ENCODE data around the gene PRKN. TPM values are rescaled to one million over a fixed set of nuclear protein-coding genes. Genes with fewer than 3 reads are reported as not detected.

Gene PRKN
- polyA plus RNA-seq, 1 donor = 4.6 TPM

DNA sequence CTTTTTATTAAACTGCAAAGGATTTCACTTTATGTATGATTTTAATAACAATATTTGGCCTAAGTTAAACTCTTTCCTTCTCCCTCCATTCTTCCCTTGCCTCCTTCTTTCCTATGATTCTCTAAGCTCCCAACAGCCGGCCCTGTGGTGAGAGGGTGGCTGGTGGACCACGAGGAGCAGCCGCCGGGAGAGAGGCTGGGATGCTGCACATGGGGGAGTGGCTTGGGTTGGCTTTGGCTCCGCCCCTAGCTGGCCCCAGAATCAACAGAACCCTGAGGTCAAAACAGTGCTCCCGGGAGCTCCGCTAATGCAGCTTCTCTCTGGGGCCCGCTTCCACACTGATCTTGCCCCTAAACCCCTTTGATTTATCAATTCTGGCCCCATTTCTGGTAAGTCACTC is 1063.9 kb downstream of the PRKN start:
- no peak for DNase-seq (ENCODE audit: low read depth)

DNA sequence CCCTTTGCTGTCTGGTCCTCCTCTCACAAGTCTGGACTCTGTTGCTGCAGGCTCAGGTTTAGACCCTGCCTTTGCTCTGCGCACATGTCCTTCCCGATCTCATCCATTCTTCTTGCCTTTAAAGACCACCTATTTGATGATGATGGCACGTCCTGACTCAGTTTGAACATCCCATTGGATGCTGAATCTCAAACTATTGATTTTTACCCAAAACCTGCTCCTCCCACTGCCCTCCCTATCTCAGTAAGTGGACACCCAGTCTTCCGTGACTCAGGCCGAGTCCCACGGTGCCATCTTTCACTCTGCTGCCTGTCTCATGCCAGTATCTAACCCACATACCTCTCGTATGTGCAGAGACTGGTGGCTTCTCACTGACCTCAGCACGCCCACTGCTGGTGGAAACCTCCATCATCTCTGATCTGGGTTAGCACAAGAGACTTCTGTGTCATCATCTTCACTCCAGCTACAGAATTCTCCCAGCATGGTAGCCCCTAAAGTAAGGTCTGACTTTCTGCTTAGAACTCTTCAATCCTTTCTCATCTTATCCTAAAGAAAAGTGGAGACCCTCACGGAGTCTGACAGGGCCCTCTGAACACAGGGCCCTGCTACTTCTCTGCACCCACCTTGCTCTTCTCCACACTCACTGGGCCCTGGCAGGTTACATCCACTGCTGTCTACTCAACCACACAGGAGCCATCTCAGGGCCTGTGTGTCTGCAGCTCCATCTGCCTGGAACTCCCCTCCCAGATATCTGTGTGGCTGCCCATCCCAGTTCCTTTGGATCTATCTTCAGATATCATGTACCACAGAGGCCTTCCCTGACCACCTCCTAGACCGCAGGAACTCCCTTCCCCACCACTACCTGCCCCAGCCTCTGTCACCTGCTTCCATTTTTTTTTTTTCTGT is 1066.6 kb downstream of the PRKN start:
- DNase-seq (ENCODE audit: low read depth) = no peak

DNA sequence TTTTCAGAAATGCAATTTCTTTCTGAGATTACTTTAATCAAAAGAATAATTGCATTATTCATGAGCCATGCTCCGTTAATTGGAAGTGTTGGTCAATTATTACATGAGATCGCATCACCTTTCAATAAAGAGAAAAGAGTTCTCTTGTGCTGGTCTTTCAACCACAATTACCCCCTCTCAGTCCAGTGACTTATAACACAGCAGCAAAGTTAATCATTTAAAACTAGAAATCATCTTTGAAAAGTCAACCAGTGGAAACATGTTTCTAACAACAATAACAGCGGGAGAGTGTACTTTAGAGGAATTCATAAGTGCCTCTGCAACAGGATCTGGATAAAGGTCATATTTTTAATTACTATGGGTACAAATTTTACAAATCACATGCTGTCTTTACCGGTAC is 1069.4 kb downstream of the PRKN start:
- no peak for DNase-seq (ENCODE audit: low read depth)

GRCh38 chr6:161654209-161654608 is 1073.4 kb downstream of the PRKN start:
- no peak for DNase-seq (ENCODE audit: low read depth)

DNA sequence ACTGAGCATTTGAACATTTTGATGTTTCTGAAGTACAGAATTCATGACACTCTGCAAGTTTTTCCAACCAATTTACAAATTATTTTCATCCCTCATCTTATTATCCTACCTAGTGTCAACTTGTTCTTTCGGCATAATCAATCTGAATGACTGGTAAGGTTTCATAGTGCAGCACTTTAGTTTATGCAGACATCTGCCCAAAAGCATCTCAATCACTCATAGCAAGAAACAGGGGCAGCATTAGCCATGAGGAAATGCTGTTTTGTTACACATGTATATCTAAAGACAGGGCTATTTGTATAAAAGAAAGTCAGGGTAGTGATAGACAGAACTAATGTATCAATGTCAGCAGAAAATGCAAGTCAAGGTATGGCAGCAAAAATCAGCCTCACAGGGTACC is 1075.6 kb downstream of the PRKN start:
- DNase-seq (ENCODE audit: low read depth) = no peak

GRCh38 chr6:161649841-161650240 is 1077.7 kb downstream of the PRKN start:
- DNase-seq (ENCODE audit: low read depth) = no peak

DNA sequence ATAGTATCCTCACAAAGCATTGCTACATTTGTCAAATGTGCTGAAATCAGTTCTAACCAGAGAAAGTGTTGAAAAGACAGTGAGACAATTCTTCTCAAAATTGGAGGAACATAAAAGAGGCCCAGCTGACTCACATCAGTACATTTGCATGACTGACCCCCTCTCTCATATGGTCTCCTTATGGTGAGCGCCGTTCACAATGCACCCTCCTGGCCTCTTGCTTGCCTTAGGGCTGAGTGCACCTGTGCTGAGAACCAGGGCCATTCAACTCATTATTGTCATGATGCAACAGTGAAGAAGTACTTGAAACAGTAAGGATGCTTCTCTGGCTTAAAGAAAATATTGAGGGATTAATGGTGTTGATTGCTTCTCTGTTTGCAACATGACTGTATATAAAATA is 1078.5 kb downstream of the PRKN start:
- DNase-seq (ENCODE audit: low read depth) = no peak

DNA sequence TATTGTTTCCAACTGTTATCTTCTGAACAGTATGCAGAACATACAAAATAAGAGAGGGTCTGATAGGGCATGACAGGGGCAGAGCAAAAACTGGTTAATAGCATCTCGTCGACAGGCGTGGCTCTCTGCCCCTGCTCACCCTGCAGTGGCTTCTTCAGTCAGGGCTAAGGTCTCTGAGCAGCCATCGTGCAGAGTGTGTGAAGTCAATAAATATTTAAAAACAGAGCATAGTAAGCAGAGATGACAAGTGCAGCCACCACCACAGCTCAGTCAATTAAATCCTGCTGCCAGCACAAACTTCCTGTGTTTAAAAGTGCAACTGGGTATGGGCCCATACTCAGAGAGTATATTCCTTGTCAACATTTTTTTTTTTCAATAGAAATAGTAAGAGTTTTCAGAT is 1080.3 kb downstream of the PRKN start:
- no peak for DNase-seq (ENCODE audit: low read depth)

DNA sequence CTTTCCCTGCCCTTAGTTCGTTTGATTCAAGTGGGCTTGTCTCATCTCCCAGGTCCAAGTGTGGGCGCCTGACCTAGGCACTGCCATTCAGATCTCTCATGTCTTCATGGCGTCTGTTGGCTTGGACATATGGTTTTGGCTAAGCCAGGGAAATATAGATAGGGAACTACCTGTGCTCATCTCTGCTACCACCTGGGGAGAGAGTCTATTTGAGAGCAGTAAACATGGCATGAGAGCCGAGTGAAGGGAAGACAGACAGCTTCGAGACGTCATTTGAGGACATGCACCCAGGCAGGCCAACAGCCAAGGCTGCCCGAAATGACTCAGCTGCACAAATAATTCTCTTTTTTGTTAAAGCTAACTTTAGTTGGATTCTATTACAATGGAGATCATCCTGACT is 1083.0 kb downstream of the PRKN start:
- no peak for DNase-seq (ENCODE audit: low read depth)

- DNase-seq (ENCODE audit: low read depth) = no peak
Observed at GRCh38 chr6:161641175-161641574, 1086.4 kb downstream of the PRKN start.

DNA sequence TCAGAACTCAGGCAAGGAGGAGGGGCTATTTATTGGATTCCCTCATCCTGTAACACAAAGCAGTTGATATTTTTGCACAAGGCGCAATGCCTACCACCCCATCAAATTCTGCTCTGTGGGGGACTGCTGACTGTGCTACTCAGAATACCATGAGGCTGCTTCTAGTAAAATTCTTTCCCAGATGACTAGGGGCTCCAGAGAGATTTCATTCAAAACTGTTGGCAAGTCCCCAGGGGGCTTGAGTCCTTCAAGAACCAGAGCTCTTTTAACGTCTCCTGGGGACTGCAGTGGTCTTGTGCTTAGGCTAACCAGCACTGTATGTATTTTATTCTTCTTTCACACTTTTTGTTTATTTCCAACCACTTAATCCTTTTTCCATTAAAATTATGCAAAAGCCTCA is 1087.8 kb downstream of the PRKN start:
- DNase-seq (ENCODE audit: low read depth) = no peak

DNA sequence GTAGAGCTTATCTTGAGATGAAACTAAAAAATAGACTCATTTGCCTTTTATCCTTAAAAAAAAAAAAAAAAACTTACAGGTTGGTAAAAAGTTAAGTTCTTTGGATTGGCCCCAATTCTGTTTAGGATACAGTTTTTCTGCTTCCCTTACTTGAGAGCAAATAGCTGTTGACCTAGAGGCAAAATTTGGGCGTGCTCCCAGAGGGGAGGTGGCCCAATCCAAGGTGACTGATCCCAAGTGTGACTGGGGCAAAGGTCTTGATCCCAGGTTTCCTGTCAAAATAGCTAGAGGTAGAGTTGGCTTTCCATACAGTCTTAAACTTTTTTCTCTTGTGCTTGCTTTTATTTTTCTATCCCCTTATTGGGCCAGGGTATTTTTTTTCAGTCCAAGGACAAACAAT is 1089.9 kb downstream of the PRKN start:
- DNase-seq (ENCODE audit: low read depth) = no peak

GRCh38 chr6:161636882-161637430 is 1090.6 kb downstream of the PRKN start:
- no peak for DNase-seq (ENCODE audit: low read depth)

DNA sequence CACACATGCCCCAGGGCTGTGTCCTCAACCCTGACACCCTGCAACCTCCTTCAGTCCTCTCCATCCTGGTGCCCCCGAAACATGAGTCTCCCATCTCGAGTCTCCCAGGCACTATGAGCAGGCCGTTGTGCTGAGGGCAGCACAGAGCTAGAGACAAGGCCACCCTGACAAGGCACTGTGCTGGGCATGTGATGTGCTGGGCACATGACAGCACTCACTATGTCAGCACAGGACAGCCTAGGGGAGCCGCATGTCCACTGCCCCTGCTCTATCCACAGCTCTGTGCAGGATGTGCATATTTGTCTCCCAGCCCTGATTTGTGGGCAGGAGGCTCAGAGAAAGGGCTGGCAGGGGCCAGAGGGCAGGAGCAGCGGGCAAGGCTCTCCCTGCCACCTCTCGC is 1091.6 kb downstream of the PRKN start:
- DNase-seq (ENCODE audit: low read depth) = no peak

DNA sequence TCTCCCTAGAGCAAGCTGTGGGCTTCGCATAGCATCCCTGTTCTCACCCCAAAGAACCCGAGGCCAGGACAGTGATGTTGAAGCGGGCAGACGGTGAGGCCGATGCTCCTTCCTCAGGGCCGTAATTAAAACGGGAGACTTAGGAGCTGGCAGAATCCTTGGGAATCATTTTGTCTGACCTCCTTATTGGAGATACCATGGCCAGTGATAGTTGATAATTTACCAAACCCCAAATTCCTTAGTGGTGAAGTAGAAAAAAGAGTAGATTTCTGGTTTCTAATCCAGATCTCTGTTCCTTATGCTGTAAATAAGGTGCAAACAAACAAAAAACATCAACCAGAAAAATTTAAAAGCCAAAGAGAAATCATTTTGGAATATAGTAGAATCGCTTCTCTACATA is 1092.7 kb downstream of the PRKN start:
- DNase-seq (ENCODE audit: low read depth) = no peak

DNA sequence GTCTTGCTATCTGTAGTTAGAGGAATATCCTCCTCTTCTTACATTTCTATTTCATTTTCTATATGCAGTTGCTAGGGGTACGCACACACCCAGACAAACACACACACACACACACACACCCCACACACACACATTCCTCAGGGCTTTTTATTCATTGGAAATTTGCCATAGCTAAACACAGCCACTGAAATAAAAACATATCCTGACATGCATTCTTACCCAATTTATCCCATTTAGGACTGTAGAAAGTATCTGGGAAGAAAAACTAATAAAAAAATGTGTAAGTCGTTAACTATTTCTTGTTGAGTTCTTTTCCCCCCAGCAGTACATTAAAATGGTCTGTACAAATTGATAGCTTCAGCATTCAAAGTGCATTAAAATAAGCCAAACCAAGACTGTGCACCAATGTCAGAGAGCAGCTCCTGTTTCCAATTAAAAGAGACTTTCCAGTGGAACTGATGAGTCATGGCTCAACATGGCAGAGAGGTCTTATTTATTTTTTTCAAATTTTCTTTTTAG is 1095.8 kb downstream of the PRKN start:
- no peak for DNase-seq (ENCODE audit: low read depth)

DNA sequence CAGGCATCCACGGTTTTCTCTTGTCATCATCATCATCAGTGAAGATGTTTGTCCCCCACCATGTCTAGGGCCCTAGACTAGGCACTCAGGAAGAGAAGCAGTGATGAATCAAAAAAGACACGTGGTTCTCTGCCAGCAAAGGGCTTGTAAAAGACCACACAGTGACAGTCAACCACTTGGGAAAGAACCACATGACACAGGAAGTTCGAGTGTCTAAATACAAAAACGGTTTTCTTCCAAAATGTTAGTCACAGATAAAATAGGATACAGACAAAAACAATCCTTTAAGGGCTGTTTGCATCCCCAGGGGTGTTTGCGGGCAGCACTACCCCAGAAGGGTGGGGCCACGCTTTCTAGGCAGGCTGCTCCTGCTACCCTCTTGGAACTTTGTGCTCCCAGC is 1096.9 kb downstream of the PRKN start:
- DNase-seq (ENCODE audit: low read depth) = no peak

DNA sequence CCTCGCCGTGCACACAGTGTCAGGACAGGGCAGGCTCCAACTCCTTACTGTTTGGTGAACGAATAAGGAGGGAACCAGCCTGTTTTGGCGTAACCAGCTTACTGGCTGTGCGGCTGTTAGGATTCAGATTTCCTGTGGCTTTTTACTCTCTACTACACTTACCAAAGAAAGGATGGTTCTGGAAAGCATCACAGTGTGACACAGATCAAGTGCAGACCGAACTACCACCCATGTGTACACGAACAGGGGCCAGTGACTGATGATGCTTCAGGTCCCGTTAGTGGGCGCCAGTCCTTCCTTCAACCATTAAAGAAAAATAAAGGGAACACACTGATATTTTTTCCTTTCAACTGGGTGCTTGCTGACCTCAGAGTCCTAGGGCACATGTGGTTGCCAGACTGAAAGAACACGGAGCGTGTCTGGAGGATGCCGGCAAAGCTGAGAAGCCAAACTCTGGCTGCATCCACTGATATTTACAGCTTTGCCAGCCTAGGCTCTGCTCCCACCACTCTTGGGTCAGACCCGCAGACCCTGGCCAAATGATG is 1101.4 kb downstream of the PRKN start:
- no peak for DNase-seq (ENCODE audit: low read depth)

DNA sequence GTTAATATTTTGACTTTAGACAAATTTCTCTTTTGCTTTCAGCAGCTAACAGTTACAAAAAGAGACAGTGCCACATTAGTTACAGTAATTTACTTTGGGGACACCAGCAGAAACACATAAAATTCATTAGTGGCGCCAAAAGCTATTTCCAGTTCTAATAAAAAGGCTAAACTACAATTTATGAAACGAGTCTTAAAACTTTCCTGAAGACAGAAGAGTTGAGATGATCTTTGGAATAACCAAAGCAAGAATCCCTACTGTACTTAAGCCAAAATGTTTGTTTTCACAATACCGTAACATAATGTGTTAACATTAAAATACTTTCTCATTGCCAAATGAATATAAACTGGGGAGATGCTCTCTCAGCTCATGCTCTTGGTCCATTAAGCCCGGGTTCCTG is 1103.5 kb downstream of the PRKN start:
- no peak for DNase-seq (ENCODE audit: low read depth)

GRCh38 chr6:161622779-161623178 is 1104.8 kb downstream of the PRKN start:
- DNase-seq (ENCODE audit: low read depth) = no peak

DNA sequence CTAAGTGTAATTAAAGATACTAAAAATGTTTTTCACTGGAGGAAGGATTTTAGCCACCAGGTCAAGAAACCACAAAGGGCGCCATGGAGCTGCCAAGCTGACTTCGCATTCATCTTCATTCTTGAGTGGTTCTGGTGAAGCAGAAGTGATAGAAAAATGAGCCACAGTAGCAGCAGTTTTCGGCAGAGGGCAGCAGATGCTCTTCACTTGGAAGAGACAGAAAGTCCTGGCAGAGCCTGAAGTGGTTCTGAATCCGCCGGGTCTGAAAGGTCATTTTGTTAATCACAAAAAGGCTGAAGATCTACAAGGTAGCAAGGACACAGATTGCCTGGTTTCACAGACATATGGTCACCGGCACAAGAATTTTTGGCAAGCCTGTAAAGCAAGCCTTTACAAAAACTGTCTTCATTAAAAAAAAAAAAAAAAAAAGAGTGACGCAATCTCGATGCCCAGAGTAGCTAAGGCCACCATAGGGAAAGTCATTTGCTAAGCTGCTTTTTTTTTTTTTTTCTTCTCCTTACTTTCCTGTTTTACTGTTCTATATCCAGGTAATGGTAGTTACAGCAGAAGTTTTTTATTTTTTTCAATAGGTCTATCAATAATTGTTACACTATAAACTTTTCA is 1108.6 kb downstream of the PRKN start:
- DNase-seq (ENCODE audit: low read depth) = no peak

DNA sequence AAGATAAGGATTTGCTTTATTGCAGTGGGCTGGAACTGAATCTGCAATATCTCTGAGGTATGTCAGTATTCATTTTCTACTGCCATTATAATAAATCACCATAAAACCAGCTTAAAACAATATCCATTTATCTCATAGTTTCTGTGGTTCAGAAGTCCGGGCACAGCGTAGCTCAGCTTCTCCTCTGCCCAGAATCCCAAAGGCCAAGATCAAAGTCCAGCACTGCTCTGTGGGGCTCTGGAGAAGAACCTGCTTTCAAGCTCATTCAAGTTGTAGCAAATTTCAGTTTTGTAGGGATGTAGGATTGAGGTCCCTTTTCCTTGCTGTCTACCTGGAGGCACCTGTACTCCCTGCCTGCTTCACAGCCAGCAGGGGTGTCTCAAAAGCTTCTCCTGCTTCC is 1113.9 kb downstream of the PRKN start:
- DNase-seq (ENCODE audit: low read depth) = no peak

DNA sequence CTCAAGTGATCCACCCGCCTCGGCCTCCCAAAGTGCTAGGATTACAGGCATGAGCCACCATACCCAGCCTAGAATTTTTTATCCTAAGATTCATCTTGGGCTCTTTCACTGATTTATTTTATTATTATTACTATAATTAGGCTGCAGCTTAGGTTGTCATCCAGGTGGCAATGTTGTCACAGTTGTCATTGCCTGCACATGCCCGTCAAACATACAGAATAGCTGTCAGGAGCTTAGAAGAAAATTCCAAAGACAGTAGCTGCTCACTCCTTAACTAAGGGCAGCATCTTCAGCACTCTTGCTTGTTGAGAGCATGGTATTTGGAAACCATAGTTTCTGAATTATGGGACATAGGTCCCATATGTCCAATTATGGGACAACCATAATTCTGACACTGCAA is 1118.8 kb downstream of the PRKN start:
- DNase-seq (ENCODE audit: low read depth) = no peak
